Skin epidermis (tissue), 12 donors: ENCODE results near the gene DIP2B.

Source experiments
- H3K27ac ChIP-seq, 21 experiments: fragments of 200-600 bp; sonication (generic) in 11 of 21; one replicate each; pipeline ENCODE4 v1.5.0; 2020; ENCODE audit warnings: mild to moderate bottlenecking in 3 of 21, inconsistent platforms in 2 of 21, moderate library complexity in 2 of 21
- H3K4me3 ChIP-seq, 7 experiments: fragments of 200-600 bp; sonication (generic) in 2 of 7; one replicate each; pipeline ENCODE4 v1.5.0; 2020; ENCODE audit warnings: inconsistent platforms in 2 of 7, mild to moderate bottlenecking in 2 of 7, moderate library complexity in 1 of 7

DIP2B gene

DNA sequence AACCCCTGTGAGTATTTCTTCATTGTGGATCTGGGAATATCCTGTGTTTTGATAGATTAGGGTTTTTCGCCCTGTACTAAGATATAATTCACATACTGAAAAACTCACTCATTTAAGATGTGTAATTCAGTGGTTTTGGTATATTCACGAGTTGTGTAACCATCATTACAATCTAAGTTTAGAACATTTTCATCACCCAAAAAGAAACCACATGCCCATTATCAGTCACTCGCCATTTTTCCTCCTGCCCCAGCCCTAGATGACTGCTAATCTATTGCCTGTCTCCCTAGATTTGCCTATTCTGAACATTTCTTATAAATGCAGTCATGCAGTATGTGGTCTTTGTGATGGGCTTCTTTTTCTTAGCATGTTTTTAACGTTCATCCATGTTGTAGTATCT, 191.2 kb downstream of the DIP2B start:
- H3K27ac ChIP-seq, result no peak overlapping the region
- no peak overlapping the region for H3K4me3 ChIP-seq

DNA sequence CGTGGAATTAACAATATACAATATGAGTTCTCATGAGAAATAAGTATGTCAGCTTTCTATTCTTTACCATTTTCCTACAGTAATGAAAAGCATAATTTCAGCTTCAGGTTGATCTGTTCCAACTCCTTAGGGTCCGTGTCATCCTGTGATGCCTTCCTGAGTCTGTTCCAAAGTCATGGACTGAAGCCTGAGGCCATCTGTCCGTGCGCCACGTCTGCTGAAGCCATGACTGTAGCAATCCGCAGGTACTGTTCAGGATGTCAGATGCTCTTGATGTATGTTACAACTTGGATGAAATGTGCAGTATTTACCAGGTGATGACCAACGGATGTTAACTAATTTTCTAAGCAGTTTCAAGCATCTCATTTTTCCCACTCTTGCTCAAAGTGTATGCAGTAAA, 192.1 kb downstream of the DIP2B start:
- no peak overlapping the region for H3K4me3 ChIP-seq
- no peak overlapping the region for H3K27ac ChIP-seq

DNA sequence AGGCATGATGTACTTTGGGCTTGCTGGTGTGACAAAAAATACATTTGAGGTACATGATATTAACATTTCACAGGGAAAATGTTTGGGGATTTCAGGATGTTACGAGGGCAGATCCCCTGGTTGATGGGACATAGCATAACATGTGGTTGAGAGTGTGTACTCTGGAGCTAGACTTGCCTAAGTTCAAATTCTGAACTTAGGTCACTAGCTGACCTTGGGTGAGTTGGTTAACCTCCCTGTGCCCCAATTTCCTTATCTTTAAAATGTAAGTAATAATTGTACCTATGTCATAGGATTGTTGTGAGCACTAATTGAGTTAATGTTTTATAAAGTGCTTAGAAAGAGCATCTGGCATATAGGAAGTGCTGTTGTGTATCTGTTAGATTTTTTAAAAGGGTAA, 194.4 kb downstream of the DIP2B start:
- Histone ChIP-seq H3K27ac (no peak overlapping the region), H3K4me3 (no peak overlapping the region)

DNA sequence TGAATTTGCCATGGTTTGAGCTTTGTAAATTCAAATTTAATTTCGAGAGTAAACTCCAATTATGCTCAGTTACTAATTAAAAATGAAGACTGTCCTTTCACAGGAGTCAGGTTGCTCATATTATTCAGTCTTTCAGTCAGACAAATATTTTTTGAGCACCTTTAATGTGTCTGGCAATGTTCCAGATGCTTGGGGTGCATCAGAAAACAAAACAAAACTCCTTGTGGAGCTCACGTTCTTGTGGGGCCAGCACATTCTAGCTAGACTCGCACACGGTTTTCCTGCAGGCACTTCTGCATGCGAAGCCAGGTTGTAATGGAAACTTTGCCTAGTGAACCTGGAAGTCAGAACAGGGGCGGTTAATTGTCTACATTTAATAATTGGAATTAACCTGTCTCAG, 195.2 kb downstream of the DIP2B start:
- H3K27ac ChIP-seq, result no peak overlapping the region

DNA sequence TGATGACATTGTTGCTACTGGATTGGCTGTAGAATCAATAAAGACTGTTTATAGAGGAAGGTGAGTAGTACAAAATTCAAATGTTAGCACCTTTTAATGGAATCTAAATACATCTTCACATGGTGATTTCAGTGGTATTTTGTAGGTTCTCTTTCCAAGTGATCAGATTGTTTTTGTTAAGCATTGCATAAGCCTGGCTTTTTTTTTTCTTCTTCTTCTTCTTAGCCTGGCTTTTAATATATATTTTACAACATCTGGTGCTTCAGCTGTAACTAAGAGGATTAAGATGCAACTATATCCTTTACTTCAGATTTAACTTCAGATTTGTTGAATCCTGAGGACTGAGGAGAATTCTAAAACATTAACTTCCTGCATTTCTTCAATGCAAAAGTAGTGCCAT, 201.8 kb downstream of the DIP2B start:
- no peak overlapping the region for H3K27ac ChIP-seq
- H3K4me3 ChIP-seq, result no peak overlapping the region

More for the DNA sequence above, 195.2 kb downstream of the DIP2B start:
- no peak overlapping the region for H3K4me3 ChIP-seq

DNA sequence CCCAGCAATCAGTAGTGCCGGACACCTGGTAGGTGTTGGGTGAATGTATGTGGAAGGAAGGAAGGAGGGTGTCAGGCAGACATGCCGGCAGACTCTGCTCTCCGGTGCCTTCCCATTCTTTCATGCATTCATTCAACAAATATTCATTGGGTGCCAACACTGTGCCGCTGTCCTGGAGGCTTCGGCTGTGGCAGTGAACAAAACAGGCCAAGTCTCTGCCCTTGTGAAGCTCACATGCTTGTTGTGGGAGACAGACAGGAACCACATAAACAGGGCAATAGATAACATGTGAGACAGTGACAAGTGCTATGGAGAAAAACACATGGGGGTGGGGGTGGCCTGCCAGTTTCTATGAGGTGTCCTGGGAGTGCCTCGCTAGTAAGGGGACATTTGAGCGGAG, 202.6 kb downstream of the DIP2B start:
- no peak overlapping the region for H3K4me3 ChIP-seq
- peak overlapping the region in 2 of 21 experiments; percentile 8 to 13 for H3K27ac ChIP-seq

DNA sequence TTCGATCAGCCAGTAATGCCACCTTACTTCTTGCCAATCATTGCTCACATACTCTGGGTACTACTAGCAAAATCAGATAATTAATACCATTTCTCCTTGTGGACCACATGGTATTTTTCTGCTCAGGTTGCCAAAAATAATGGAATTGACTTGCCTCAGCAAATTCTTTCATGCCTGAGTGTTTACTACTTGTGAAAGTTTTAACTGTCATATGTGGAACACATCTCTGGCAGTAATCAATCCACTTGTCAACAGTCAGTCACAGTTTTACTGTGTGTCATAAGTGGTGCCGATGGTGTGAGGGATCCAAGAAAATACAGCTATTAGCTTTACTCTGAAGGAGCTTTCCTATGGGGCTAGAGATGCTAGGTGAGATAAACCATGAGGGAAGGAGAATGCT, 203.8 kb downstream of the DIP2B start:
- H3K27ac ChIP-seq, result peak overlapping the region in 1 of 21 experiments; percentile 8
- no peak overlapping the region for H3K4me3 ChIP-seq

DNA sequence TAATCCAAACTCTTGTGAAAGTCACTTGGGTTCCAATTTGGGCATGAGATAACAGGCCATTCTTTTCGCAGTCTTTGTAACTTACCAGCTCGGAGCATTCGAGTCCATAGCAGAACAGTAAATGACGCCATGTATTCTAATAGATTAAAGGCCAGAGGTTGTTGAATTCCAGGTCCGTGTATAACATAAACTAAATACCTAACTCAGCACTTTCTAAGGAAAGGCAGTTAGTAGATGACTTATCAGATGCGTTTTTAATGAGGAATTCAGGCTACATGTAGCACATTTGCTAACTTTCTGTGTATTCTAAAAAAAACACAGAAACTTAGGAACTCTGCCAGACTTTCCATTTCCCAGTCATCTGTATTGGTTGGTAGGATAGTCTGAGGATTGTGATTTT, 206.3 kb downstream of the DIP2B start:
- no peak overlapping the region for H3K4me3 ChIP-seq

DNA sequence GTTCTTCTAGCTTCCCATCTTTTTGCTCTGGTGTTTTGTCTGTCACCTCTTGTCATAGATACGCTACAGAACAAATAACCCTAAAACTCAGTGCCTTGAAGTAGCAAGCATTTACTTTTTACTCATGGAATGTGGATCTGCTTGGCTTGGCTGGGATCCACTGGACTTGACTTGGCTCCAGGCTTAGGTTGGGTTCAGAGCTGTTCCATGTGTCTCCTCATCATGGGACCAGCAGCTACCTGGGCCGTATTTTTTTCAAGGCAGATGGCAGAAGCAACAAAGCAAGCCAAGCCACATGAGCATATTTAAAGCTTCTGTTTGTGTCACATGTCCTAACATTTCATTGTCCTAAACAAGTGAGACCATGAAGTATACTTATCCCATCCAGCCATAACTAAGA, 210.4 kb downstream of the DIP2B start:
- Histone ChIP-seq H3K4me3 (no peak overlapping the region), H3K27ac (no peak overlapping the region)

More for the DNA sequence above, 206.3 kb downstream of the DIP2B start:
- H3K27ac ChIP-seq, result no peak overlapping the region

DNA sequence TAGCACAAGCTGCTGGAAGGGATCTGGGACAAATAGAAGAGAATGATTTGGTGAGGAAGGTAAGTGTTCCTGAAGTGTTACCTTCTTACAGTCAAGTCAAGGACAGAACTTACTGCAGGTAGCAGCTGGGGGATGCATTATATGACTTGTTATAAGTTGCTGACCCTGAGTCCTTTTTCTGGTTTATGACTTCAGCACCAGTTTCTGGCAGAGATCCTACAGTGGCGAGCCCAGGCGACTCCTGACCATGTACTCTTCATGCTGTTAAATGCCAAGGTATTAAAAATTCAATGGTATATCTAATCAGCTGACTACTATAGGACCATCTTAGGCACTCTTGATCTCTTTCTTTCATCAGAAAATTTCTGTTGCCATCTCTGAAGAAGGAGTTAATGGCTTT, 214.0 kb downstream of the DIP2B start:
- no peak overlapping the region for H3K27ac ChIP-seq

DNA sequence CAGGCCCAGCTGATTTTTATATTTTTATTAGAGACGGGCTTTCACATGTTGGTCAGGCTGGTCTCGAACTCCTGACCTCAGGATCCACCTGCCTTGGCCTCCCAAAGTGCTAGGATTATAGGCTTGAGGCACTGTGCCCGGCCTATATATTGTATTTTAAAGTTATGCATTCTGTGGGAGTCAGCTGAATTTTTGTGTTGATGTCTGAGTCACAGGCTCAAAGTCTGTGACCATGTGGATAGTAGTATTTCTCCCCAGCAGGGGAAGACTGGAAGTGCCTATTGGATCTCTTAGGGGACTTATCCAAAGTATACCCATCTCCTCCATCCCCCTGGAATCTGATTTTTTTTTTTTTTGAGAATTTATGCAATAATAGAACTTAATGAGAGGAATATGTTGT, 215.3 kb downstream of the DIP2B start:
- no peak overlapping the region for H3K4me3 ChIP-seq

More for the DNA sequence above, 214.0 kb downstream of the DIP2B start:
- H3K4me3 ChIP-seq, result no peak overlapping the region

DNA sequence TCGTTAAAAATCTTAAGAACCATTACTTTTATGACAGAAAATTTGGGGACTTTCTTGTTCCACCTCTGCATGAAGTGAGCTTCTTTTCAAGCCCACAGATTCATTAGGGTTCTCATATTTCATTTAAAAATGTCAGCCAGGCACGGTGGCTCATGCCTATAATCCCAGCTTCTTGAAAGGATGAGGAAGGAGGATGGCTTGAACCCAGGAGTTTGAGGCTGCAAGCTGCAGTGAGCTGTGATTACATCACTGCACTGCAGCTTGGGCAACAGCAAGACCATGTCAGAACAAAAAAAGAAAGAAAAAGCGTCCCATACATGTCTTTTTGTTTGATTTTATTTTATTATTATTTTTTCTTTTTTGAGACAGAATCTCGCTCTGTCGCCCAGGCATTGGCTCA, 215.7 kb downstream of the DIP2B start:
- no peak overlapping the region for H3K27ac ChIP-seq

More for the DNA sequence above, 215.3 kb downstream of the DIP2B start:
- no peak overlapping the region for H3K27ac ChIP-seq

DNA sequence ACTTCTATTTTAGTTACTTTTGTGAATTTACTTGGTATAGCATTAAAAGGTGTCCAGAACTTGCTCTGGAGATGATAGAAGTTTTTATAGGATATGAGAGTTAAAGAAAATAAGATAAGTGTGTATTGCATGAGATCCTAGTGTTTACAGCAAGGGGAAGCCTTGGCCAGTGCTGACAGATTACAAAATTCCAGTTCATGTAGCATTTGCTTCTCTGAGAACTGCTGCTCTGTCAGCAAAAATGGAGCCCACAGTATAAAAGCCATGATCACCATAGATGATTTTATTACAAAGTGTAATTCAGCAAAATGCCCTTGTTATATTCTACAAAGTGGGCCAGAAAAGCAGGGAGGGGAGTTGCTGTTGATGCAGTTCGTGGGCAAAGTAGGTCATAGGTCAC, 219.1 kb downstream of the DIP2B start:
- H3K27ac ChIP-seq, result no peak overlapping the region

More for the DNA sequence above, 215.7 kb downstream of the DIP2B start:
- H3K4me3 ChIP-seq, result no peak overlapping the region

DNA sequence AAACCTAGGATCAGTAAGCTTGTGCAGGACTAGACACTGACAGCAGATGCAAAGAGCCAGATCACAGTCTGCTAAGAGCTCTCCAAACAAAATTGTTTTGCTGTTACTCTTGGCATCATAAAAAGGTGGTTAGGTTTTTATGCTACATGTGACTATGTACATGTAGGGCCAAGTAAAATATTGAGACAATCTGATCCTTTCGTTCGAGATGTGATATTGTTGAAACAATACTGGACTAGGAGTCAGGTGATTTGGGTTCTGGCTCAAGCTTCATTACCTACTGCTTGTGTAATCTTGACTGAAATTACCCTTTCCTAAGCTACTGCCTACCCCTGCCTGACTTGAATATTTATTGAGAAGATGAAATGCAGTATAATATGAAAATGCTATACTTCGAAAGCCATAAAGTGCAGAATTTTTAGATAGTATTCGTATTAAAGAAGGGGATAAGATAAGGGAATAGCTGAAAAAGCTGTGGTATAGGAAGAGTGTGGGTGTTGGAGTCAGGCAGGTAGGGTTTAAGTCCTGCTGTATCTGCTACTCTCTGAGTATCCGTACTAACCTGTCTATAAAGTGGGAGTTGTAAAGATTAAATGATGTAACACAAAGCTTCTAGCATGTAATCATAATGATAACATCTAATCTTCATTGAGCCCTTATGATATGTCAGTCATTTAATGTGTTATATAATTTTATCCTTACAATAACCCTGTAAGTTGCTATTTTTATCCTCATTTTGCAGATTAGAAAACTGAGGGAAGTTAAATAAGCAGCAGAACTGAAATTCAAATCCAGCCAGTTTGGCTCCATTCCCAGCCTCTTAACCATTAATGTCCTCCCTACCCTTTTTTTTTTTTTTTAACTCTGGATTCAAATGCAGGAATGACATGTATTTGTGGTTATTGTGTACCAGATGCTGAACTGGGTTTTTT, 220.5 kb downstream of the DIP2B start:
- Histone ChIP-seq H3K4me3 (no peak overlapping the region), H3K27ac (peak overlapping the region in 1 of 21 experiments; percentile 5)

More for the DNA sequence above, 219.1 kb downstream of the DIP2B start:
- H3K4me3 ChIP-seq, result no peak overlapping the region

DNA sequence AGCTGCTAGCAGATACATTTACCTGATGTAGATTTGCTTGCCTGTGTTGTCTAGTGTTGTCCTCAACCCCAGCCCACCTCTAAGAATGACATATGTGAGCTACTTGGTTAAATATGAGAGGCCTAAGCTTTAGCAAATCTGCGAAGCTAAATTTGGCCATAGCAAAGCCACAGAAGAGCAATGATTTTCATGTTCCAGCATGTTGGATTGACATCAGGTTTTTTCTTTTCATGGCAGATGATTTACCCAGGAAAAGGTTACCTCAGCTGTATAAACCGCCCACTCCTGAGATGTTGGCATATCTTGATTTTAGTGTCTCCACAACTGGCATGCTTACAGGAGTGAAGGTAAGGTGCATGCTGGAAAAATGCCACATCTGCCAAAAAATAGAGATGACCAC, 222.7 kb downstream of the DIP2B start:
- Histone ChIP-seq H3K4me3 (no peak overlapping the region), H3K27ac (no peak overlapping the region)

DNA sequence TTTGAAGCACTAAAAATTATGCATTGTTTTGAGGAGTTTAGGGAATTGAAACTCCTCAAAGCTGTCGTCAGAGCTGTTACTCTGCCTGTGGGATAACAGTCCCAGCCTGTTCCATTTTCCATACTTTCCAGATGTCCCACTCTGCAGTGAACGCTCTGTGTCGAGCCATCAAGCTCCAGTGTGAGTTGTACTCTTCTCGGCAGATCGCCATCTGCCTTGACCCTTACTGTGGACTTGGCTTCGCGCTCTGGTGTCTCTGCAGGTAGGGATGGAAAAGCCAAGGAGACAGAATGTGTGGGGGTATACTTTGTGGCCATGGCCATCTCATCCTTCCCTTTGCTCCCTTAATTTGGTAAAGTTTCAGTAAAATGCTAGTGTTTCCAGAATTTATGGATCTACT, 223.6 kb downstream of the DIP2B start:
- no peak overlapping the region for H3K4me3 ChIP-seq
- H3K27ac ChIP-seq, result no peak overlapping the region

DNA sequence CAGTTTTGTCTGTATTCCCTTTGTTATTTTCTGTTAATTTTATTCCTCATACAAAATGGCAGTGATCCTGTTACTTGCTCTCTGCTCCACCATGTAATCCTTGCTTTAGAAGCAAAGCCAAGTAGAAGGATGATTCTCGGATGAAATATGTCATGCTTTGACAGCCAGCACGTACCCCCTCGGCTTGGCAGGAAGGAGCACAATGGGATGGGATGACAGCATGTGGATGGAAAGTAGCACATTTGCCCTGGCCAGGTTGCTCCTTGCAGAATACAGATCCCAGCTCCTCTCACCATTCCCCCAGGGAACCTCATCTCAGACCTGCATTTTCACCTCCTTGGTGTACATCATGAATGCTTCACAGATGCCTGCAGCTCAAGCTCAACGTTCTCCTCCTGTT, 224.1 kb downstream of the DIP2B start:
- Histone ChIP-seq H3K27ac (no peak overlapping the region), H3K4me3 (no peak overlapping the region)

DNA sequence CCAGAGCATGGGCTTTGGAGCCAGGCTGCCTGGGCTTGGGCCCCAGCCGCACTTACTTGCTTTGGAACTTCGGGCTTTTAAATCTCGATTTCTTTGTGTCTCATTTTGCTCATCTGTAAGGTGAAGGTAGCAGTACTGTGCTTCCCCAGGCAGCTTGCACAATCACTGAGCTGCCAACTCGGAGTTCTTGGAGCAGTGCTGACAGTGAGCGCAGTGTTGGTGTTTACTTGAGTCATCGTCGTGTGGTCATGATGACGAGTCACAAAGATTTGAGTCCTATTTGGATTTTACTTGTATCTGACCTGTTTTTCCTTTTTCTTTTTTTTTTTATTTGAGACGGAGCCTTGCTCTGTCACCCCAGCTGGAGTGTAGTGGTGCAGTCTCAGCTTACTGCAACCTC, 227.8 kb downstream of the DIP2B start:
- no peak overlapping the region for H3K27ac ChIP-seq
- no peak overlapping the region for H3K4me3 ChIP-seq

DNA sequence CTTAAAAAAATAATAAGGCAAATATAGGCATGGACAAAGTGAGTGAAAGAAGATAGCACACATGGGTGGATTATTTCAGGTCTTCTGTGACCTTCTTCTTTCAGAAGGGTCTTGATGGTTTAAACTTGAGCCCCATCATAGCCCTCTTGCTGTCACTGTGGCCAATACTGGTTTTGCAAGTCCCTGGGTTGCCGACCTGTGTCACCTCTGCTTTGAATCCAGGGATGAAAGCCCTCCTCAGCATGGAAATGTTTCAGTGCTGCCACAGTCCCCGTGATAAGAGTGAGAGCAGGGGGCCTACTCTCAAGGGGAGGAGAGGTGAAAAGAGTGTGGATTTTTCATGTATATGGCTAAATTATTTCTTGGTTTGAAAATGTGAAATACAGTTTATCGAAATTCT, 228.9 kb downstream of the DIP2B start:
- Histone ChIP-seq H3K27ac (no peak overlapping the region), H3K4me3 (no peak overlapping the region)

DNA sequence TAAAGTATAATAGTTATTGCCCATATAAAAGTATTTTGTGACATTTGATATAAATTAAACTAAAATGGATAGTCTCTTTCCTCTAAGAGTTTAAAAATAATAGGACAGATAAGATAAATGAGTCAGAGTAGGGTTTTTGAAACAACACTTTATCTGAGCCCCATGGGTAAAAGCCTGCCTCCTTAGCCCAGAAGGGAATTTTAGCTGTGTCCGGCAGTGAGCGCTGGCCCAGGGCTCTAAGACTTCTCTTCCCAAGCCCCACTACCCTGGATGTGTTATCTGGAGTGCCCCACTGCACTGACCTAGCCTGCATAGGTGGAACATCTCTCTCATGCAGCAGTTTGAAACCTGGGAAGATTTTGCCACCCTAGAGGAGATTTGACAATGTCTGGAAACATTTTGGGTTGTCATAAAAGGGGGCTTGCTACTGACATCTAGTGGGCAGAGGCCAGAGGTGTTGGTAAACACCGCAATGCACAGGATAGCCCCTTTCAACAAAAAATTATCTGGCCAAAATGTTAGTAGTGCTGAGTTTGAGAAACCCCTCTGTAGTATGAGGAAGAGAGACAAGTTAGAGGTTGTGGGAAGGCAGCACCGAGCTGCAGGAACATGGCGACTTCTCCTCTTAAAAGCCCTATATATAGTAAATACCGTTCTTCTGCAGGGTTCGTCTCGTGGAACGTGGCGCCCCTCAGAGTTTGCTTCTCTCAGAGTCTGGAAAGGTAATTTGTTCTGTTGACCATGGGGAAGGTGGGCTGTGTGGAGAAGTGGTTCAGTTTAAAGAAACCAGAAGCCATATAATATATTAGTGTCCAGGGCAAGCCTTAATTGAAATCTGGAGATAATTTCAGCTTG, 229.9 kb downstream of the DIP2B start:
- no peak overlapping the region for H3K27ac ChIP-seq
- no peak overlapping the region for H3K4me3 ChIP-seq

DNA sequence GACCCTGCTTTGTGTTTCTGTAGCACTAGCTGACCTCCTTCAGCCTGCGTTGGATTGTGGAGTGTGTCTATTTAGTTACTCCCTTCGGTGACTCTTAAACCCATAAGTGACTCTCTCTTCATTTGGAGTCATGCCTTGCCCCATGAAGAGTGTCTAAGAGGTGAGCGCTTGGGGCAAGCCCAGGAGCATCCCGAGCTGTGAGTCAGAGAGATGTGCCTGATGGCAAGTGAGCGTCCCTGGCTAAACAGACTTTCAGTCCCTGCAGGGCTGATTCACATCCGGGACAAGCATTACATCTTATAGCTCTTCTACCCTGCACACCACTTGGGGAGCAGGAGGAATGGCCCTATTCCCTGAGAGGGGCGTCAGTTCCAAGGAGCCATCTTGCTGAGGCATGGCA, 234.8 kb downstream of the DIP2B start:
- no peak overlapping the region for H3K27ac ChIP-seq

More for the DNA sequence above, 234.8 kb downstream of the DIP2B start:
- no peak overlapping the region for H3K4me3 ChIP-seq
